ENCODE data around the gene MAP1A. TPM values are rescaled to one million over a fixed set of nuclear protein-coding genes. Genes with fewer than 3 reads are reported as not detected.

Gene MAP1A
- polyA plus RNA-seq, 1 donor (not counting 4 experiments of a cell fraction or from before 2014, with no cell fraction given) = 0.13 TPM

- no peaks in the 10 kb centered on the region for H3K9me3 ChIP-seq (ENCODE audit: control insufficient read depth, low read depth, low read length)
- H3K27me3 ChIP-seq (ENCODE audit: control insufficient read depth, extremely low read depth, insufficient read depth, low read length) = peaks cover 54% of the 10 kb centered on the region
- H3K4me3 ChIP-seq (ENCODE audit: control insufficient read depth in 2 of 3, extremely low read depth in 1 of 3, insufficient read depth in 2 of 3, low read depth in 1 of 3, low read length in 3 of 3) = no peak overlapping the region
- H3K27ac ChIP-seq (ENCODE audit: control insufficient read depth, insufficient read depth, low read length) = no peak overlapping the region
- no peaks in the 10 kb centered on the region for H4K20me1 ChIP-seq (ENCODE audit: control insufficient read depth, extremely low read depth, insufficient read depth, low read length)
- H3K36me3 ChIP-seq (ENCODE audit: control insufficient read depth in 2 of 2, extremely low read depth in 1 of 2, insufficient read depth in 2 of 2, low read length in 2 of 2) = no peaks in the 10 kb centered on the region
- dilution Hi-C loops (cut with MboI; ENCODE audit: extremely low pct_ligation_motif_present, low sequenced_read_pairs) = no loop called here
- no peaks in the 10 kb centered on the region for H3K9me1 ChIP-seq (ENCODE audit: control insufficient read depth, extremely low read depth, insufficient read depth, low read length)
- H3K4me1 ChIP-seq (ENCODE audit: control insufficient read depth, extremely low read depth, insufficient read depth, low read length) = no peaks in the 10 kb centered on the region
- H3K79me2 ChIP-seq (ENCODE audit: control insufficient read depth, insufficient read depth, low read length) = no peaks in the 10 kb centered on the region
- FAIRE-seq = no peak
- DNase-seq (ENCODE audit: low read depth, low spot score) = no peak
- H3K4me2 ChIP-seq (ENCODE audit: control insufficient read depth, extremely low read depth, insufficient read depth, low read depth, low read length) = no peak overlapping the region
- H2AFZ ChIP-seq (ENCODE audit: control insufficient read depth, low read length) = no peak overlapping the region
- no peak overlapping the region for H3K9ac ChIP-seq (ENCODE audit: control insufficient read depth, extremely low read depth, insufficient read depth, low read length)
- no peak for TF ChIP-seq EZH2 (IDR thresholded peaks at IDR 0.05; ENCODE audit: low read length)
- TF ChIP-seq, protein P1, sequence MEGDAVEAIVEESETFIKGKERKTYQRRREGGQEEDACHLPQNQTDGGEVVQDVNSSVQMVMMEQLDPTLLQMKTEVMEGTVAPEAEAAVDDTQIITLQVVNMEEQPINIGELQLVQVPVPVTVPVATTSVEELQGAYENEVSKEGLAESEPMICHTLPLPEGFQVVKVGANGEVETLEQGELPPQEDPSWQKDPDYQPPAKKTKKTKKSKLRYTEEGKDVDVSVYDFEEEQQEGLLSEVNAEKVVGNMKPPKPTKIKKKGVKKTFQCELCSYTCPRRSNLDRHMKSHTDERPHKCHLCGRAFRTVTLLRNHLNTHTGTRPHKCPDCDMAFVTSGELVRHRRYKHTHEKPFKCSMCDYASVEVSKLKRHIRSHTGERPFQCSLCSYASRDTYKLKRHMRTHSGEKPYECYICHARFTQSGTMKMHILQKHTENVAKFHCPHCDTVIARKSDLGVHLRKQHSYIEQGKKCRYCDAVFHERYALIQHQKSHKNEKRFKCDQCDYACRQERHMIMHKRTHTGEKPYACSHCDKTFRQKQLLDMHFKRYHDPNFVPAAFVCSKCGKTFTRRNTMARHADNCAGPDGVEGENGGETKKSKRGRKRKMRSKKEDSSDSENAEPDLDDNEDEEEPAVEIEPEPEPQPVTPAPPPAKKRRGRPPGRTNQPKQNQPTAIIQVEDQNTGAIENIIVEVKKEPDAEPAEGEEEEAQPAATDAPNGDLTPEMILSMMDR (optimal IDR thresholded peaks at IDR 0.05 in 1 of 3, IDR thresholded peaks at IDR 0.05 in 1 of 3, conservative IDR thresholded peaks at IDR 0.05 in 1 of 3; ENCODE audit: extremely low read depth in 1 of 3, insufficient read depth in 2 of 3, low read length in 3 of 3) = no peak
Measured at GRCh38 chr15:43519196-43519595, 1.8 kb downstream of the MAP1A start.

- Histone ChIP-seq H3K9ac (ENCODE audit: control insufficient read depth, extremely low read depth, insufficient read depth, low read length) (no peak overlapping the region), H4K20me1 (ENCODE audit: control insufficient read depth, extremely low read depth, insufficient read depth, low read length) (no peaks in the 10 kb centered on the region), H3K79me2 (ENCODE audit: control insufficient read depth, insufficient read depth, low read length) (no peaks in the 10 kb centered on the region), H3K9me1 (ENCODE audit: control insufficient read depth, extremely low read depth, insufficient read depth, low read length) (no peaks in the 10 kb centered on the region), H3K27me3 (ENCODE audit: control insufficient read depth, extremely low read depth, insufficient read depth, low read length) (peaks cover 56% of the 10 kb centered on the region), H2AFZ (ENCODE audit: control insufficient read depth, low read length) (no peak overlapping the region), H3K9me3 (ENCODE audit: control insufficient read depth, low read depth, low read length) (no peaks in the 10 kb centered on the region), H3K4me2 (ENCODE audit: control insufficient read depth, extremely low read depth, insufficient read depth, low read depth, low read length) (no peak overlapping the region), H3K27ac (ENCODE audit: control insufficient read depth, insufficient read depth, low read length) (no peak overlapping the region), H3K4me3 (ENCODE audit: control insufficient read depth in 2 of 3, extremely low read depth in 1 of 3, insufficient read depth in 2 of 3, low read depth in 1 of 3, low read length in 3 of 3) (no peak overlapping the region), H3K4me1 (ENCODE audit: control insufficient read depth, extremely low read depth, insufficient read depth, low read length) (no peaks in the 10 kb centered on the region), H3K36me3 (ENCODE audit: control insufficient read depth in 2 of 2, extremely low read depth in 1 of 2, insufficient read depth in 2 of 2, low read length in 2 of 2) (no peaks in the 10 kb centered on the region)
- TF ChIP-seq, protein P1 (optimal IDR thresholded peaks at IDR 0.05 in 1 of 3, IDR thresholded peaks at IDR 0.05 in 1 of 3, conservative IDR thresholded peaks at IDR 0.05 in 1 of 3; ENCODE audit: extremely low read depth in 1 of 3, insufficient read depth in 2 of 3, low read length in 3 of 3) = no peak
- no peak for TF ChIP-seq EZH2 (IDR thresholded peaks at IDR 0.05; ENCODE audit: low read length)
- dilution Hi-C loops (cut with MboI; ENCODE audit: extremely low pct_ligation_motif_present, low sequenced_read_pairs) = no loop called here
- FAIRE-seq (no peak), DNase-seq (ENCODE audit: low read depth, low spot score) (no peak)
Measured at GRCh38 chr15:43520138-43520537, 2.7 kb downstream of the MAP1A start.
